GM12801 (cell line): ENCODE measurements around the gene PCCA.

Experiments
- TF ChIP-seq, protein P1 (sequence below): IDR thresholded peaks from one replicate; pipeline ENCODE4 v1.5.1; 2011; ENCODE audit warnings: control low read depth; ENCODE audit not compliant: insufficient read length; ENCODE audit errors: extremely low read depth

Gene PCCA

DNA sequence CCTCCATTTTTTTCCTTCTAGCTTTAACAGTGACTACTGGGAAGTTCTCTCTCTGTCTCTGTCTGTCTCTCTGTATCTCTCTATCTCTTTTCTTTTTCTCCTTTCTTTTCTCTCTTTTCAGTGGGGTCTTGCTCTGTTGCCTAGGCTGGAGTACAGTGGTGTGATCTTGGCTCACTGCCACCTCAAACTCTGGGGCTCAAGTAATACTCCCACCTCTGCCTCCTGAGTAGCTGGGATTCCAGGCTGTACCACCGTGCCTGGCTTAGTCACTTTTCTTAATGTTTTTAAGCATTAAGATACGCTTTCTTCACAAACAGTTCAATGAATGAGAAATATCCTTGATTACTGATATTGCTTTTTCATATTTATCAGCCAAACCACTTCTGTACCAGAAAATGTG lies 13.1 kb downstream of the PCCA start:
- TF ChIP-seq, protein P1, sequence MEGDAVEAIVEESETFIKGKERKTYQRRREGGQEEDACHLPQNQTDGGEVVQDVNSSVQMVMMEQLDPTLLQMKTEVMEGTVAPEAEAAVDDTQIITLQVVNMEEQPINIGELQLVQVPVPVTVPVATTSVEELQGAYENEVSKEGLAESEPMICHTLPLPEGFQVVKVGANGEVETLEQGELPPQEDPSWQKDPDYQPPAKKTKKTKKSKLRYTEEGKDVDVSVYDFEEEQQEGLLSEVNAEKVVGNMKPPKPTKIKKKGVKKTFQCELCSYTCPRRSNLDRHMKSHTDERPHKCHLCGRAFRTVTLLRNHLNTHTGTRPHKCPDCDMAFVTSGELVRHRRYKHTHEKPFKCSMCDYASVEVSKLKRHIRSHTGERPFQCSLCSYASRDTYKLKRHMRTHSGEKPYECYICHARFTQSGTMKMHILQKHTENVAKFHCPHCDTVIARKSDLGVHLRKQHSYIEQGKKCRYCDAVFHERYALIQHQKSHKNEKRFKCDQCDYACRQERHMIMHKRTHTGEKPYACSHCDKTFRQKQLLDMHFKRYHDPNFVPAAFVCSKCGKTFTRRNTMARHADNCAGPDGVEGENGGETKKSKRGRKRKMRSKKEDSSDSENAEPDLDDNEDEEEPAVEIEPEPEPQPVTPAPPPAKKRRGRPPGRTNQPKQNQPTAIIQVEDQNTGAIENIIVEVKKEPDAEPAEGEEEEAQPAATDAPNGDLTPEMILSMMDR = no peak

DNA sequence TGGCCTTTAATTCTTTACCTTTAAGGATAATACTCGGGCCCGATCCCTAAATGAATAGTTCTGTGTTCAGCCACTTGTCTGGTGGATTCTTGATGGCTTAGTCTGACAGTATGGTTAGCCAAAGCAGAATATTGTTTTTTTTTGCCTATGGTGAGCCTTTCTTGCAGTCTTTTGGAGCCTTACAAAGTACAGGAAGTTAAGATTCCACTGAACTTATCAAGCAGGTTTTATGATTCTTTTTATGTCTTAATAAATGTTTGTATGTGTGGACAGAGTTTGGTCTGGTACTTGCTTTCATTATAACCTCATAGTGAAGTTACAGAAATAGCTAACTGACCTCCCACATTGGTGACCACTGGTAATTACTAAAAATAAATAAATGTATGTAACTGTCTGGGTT lies 17.1 kb downstream of the PCCA start:
- TF ChIP-seq, protein P1 = no peak

DNA sequence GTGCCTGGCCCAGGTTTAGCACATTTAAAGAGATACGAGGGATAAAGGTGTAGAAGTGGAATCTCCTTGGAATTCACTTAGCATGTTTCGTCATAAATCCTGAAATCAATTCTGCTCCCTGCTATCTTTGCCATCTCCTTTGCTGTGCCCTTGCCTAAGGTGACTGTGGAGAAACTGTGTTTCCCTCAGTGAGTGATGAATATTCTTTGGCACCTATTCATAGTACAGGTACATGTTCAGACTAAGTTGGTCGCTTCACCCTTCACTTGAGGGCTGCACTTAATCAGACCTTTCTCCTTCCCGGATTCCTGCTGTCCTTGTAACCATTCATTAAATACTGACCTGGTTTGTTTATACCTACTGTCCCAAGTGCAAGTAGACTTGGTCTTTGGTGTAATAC lies 17.8 kb downstream of the PCCA start:
- TF ChIP-seq, protein P1 = no peak

- TF ChIP-seq, protein P1 = no peak
Measured at GRCh38 chr13:100108913-100109507, 20.1 kb downstream of the PCCA start.

- TF ChIP-seq, protein P1 = no peak
Measured at GRCh38 chr13:100110269-100110668, 21.4 kb downstream of the PCCA start.

DNA sequence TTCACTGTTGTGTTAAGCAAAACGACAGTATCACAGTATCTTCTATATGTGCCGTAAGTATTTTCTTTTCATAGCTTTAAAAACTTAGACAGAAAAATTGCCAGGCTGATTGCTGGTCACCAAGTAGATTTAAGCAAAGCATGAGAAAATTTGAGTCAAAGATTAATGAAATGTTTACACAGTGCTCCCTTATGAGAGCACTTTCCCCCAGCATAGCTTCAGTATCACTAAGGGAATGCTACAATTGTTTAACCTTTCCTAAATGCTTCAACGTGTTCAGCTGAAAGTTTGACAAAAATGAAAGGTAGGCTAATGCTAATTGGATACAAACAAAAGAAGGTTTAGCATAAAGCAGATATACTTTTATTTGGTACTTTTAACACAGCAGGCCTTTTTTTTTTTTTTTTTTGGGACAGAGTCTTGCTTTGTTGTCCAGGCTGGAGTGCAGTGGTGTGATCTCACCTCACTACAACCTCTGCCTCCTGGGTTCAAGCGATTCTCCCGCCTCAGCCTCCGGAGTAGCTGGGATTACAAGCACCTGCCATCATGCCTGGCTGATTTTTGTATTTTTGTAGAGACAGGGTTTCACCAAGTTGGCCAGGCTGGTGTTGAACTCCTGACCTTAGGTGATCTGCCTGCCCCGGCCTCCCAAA lies 23.4 kb downstream of the PCCA start:
- TF ChIP-seq, protein P1 = no peak

- TF ChIP-seq, protein P1 = no peak
Measured at GRCh38 chr13:100115693-100116254, 26.9 kb downstream of the PCCA start.
